ENCODE data around the gene PCNX1.

DNA sequence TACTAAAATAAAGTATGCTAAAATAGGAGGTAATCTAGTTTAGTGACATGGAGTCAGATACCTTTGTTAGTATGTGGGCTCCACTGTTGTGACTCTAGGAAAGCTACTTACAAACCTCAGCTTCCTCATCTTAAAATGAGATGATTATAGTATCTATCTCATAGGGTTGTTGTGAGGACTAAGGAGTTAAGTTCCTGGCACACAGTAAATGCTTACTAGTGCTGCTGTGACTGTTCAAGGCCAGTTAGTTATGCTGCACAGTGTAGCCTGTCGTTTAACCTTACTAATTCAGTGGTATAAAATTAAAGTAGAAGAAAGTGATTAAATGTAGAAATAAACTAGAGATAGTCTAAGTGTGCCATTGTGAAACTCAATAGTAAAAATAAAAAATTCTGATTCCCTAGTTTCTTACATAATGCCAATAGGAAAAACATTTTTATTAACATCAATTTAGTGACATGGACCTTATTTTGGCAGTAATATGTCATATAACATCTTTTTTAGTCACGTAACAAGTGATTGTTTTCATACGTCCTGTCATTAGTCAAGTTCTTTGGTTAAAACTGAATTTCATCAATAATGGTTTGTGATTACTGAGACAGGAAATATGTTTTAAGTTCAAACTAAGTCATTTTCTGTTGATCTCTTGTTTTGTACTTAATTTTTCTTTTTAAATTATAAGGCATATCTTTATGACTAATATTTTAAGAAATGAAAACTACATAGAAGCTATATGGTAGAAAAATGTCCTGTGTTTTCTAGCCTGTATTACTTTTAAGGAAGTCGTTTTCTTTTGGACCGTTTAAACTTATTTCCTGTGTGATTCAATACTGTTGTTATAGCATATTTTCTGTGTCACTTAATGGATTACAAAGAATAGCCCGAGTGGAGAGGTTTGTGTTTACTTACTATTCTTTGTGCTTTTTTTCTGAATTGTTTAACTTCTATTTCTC lies 74.0 kb downstream of the PCNX1 start:
- TF ChIP-seq TAF1 (conservative IDR thresholded peaks at IDR 0.05) (no peak), FOXA1 (IDR thresholded peaks at IDR 0.05) (no peak), RAD21 (IDR thresholded peaks at IDR 0.05) (no peak), YY1 (IDR thresholded peaks at IDR 0.05) (no peak), RXRA (IDR thresholded peaks at IDR 0.05) (no peak), EGR1 (IDR thresholded peaks at IDR 0.05; ENCODE audit: low read depth in 2 of 2) (no peak)
- TF ChIP-seq, protein P1, sequence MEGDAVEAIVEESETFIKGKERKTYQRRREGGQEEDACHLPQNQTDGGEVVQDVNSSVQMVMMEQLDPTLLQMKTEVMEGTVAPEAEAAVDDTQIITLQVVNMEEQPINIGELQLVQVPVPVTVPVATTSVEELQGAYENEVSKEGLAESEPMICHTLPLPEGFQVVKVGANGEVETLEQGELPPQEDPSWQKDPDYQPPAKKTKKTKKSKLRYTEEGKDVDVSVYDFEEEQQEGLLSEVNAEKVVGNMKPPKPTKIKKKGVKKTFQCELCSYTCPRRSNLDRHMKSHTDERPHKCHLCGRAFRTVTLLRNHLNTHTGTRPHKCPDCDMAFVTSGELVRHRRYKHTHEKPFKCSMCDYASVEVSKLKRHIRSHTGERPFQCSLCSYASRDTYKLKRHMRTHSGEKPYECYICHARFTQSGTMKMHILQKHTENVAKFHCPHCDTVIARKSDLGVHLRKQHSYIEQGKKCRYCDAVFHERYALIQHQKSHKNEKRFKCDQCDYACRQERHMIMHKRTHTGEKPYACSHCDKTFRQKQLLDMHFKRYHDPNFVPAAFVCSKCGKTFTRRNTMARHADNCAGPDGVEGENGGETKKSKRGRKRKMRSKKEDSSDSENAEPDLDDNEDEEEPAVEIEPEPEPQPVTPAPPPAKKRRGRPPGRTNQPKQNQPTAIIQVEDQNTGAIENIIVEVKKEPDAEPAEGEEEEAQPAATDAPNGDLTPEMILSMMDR (IDR thresholded peaks at IDR 0.05; ENCODE audit: low read depth, low read length, missing input control) = no peak
- TF ChIP-seq, protein P2, sequence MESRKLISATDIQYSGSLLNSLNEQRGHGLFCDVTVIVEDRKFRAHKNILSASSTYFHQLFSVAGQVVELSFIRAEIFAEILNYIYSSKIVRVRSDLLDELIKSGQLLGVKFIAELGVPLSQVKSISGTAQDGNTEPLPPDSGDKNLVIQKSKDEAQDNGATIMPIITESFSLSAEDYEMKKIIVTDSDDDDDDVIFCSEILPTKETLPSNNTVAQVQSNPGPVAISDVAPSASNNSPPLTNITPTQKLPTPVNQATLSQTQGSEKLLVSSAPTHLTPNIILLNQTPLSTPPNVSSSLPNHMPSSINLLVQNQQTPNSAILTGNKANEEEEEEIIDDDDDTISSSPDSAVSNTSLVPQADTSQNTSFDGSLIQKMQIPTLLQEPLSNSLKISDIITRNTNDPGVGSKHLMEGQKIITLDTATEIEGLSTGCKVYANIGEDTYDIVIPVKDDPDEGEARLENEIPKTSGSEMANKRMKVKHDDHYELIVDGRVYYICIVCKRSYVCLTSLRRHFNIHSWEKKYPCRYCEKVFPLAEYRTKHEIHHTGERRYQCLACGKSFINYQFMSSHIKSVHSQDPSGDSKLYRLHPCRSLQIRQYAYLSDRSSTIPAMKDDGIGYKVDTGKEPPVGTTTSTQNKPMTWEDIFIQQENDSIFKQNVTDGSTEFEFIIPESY (IDR thresholded peaks at IDR 0.05) = no peak
- TF ChIP-seq, protein P3, sequence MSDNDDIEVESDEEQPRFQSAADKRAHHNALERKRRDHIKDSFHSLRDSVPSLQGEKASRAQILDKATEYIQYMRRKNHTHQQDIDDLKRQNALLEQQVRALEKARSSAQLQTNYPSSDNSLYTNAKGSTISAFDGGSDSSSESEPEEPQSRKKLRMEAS (IDR thresholded peaks at IDR 0.05) = no peak
- TF ChIP-seq, protein P4, sequence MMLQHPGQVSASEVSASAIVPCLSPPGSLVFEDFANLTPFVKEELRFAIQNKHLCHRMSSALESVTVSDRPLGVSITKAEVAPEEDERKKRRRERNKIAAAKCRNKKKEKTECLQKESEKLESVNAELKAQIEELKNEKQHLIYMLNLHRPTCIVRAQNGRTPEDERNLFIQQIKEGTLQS (IDR thresholded peaks at IDR 0.05) = no peak

All from liver (tissue), 3 donors.